A673 (cell line): ENCODE results near the gene PACS2.

Source experiments
- CTCF ChIP-seq: fragments of 300-800, 200-600 bp; sonication (generic); conservative IDR thresholded peaks from 2 replicates; pipeline ENCODE4 v1.5.1; 2017; ENCODE audit warnings: low read depth, mild to moderate bottlenecking, antibody characterized with exemption, low read length, moderate library complexity, mixed read lengths
- EZH2 ChIP-seq: fragments of 200-600 bp; sonication (generic); IDR thresholded peaks from 2 replicates; pipeline ENCODE4 v1.6.1; 2017; ENCODE audit warnings: borderline replicate concordance, low read depth, mild to moderate bottlenecking, mixed read lengths, antibody characterized with exemption, low read length; ENCODE audit not compliant: poor library complexity, severe bottlenecking

- TF ChIP-seq CTCF (no peak), EZH2 (no peak)
Measured at GRCh38 chr14:105331575-105332349, 17.2 kb downstream of the PACS2 start.
